ENCODE measurements around the gene GRAMD2A. TPM values are rescaled to one million over a fixed set of nuclear protein-coding genes. Genes with fewer than 3 reads are reported as not detected.

Gene GRAMD2A
- total RNA-seq, 2 donors from 2014 or later, result not detected

DNA sequence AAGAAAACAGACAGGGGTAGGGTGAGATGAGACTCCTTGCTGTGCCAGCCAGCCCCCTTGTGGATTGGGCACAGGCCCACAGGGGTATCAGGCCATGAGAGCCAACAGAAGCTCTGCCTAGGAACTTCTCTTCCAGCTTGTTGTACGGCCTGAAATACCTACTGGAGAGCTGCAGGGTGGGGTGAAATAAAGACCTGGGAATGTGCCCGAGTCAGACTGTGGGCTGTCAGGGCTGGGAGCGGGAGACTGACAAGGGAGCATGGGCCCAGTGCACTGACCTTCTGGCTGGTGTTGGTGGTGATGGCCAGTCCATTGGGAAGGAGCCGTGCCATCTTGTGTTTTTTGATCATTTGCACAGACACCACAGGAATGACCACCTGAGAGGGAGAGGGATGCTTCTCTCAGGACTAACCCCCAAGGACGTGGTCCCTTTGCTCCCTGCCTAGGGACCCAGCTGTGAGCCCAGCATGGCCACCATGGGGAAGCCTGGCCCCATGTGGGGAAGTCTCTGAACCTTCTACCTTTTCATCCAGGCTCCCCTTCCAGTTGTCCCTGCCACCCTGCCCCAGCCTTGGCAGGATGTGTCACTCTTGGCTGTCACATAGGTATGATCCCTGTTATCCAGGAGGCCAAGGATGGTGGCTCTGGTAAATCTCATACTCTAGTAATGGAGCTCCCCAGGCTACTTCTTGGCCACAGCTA is 30.7 kb downstream of the GRAMD2A start:
- no peak overlapping the region for H3K27ac Mint-ChIP-seq
- H3K27me3 Mint-ChIP-seq, result peaks cover 14% of the 10 kb centered on the region
- ATAC-seq (no peak), DNase-seq (no peak)
- no peak overlapping the region for H3K4me3 Mint-ChIP-seq
- no peaks in the 10 kb centered on the region for H3K9me3 ChIP-seq (ENCODE audit: control insufficient read depth, low read length, poor library complexity, severe bottlenecking)
- no peaks in the 10 kb centered on the region for H3K36me3 Mint-ChIP-seq (ENCODE audit: low read depth)
- peaks cover 9% of the 10 kb centered on the region for H3K4me1 Mint-ChIP-seq

DNA sequence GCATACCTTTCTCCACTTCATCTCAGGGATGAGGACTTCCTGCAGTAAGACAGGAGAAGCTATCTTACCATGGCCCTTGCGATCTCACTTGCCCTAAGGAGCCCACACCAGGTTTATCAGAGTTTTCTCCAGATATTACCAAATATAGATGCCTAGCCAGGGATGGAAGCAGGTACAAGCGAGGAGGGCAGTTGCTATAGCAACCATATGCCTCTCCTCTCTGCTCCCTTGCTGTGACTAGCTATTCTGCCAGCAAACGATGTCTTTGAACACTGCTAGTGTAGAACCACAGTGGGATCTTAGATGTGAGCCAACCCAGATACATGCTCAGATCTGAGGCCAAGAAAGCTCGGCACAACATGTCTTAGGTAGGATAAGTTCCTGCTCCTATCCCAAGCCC is 33.9 kb downstream of the GRAMD2A start:
- H3K27me3 Mint-ChIP-seq, result peaks cover 15% of the 10 kb centered on the region
- H3K4me3 Mint-ChIP-seq, result no peak overlapping the region

DNA sequence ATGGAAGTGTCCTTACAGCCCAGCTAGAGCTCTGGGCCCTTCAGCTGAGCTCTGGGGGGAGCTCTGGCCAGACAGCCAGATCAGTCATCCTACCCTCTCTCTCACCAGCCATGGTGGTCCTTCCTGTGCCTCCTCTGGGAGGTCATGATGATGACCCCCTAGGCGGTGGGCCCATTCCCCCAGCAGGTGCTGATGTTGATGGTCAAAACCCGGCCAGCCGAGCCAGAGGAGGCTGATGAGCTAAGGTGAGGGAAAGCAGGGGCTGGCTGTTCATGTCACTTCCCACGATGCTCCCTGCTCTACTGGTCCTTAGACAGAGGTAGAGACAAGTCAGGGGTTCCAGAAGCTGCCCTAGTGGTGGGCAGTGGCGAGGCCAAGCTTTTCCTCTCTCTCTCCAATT is 35.0 kb downstream of the GRAMD2A start:
- Mint-ChIP-seq H3K27ac (peak overlapping the region; percentile 60), H3K27me3 (peaks cover 10% of the 10 kb centered on the region), H3K4me1 (peaks cover 5% of the 10 kb centered on the region), H3K36me3 (ENCODE audit: low read depth) (no peaks in the 10 kb centered on the region), H3K4me3 (no peak overlapping the region)
- H3K9me3 ChIP-seq (ENCODE audit: control insufficient read depth, low read length, poor library complexity, severe bottlenecking), result no peaks in the 10 kb centered on the region
- no peak for DNase-seq
- ATAC-seq, result no peak

More for the DNA sequence above, 33.9 kb downstream of the GRAMD2A start:
- Mint-ChIP-seq H3K36me3 (ENCODE audit: low read depth) (no peaks in the 10 kb centered on the region), H3K4me1 (peaks cover 11% of the 10 kb centered on the region), H3K27ac (no peak overlapping the region)
- no peaks in the 10 kb centered on the region for H3K9me3 ChIP-seq (ENCODE audit: control insufficient read depth, low read length, poor library complexity, severe bottlenecking)
- ATAC-seq (no peak), DNase-seq (no peak)

DNA sequence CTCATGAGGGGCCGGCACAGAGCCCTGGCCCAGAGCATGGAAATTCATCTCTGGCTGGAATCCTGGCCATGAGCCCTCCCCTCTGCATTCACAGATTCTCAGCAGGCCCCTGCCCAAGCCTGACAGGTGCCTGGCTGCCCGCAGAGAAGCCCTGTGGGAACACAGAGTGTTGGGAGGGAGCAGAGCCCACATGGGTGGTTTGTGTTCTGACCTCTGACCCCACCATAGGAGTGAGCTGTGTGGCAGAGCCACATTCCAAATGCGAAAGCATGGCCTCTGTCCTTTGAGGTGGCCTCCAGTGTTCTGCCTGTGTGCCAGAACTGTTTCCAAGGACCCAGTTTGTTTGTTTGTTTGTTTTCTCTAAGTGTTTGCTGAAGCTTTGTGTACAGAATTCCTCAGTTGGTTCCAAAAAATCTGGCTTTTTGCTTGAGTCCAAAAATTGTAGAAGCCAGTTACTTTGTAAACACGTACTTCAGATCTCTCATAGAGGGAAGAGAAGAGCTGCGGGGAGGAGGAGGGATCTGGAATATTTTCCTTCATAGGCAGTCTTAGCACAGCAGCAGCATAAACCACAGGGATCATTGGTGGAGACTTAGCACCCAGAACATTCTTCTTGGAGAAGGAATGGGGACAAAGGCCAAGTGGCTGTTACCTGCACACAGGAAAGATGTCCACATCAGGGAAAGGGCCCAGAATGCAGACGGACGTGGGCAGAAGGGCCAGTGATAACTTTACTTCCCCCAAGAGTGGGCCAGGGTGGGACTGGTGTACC is 36.0 kb downstream of the GRAMD2A start:
- Mint-ChIP-seq H3K27me3 (peaks cover 13% of the 10 kb centered on the region), H3K36me3 (ENCODE audit: low read depth) (no peaks in the 10 kb centered on the region), H3K27ac (no peak overlapping the region), H3K4me3 (no peak overlapping the region), H3K4me1 (peaks cover 5% of the 10 kb centered on the region)
- DNase-seq (no peak), ATAC-seq (no peak)
- H3K9me3 ChIP-seq (ENCODE audit: control insufficient read depth, low read length, poor library complexity, severe bottlenecking), result no peaks in the 10 kb centered on the region

DNA sequence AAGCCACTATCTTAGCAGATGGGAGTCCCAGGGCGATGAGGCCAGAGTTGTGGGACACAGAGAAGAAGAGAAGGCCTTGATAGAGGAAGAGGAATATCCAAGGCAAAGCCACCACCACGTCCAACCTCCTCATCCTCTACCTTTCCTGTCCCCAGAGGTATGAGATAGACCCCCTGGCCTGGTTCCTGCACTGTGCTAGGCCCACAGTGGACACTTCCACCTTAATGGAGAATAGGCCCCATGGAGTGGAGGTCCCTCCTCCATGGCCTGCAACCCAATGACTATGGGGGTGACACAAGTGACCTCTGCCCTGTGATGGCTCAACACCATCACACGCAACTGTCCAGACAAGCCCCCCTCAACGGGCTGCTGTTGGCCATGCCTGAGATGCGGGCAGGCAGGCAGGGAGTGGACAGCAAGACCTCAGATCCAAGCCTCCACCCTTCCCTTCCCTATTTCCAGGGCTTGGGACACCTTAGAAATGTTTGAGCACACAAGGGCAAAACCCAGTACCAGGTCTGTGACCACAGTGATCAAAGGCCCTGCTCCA is 36.8 kb downstream of the GRAMD2A start:
- Mint-ChIP-seq H3K4me3 (no peak overlapping the region), H3K27ac (no peak overlapping the region), H3K36me3 (ENCODE audit: low read depth) (no peaks in the 10 kb centered on the region), H3K27me3 (peaks cover 15% of the 10 kb centered on the region), H3K4me1 (peaks cover 2% of the 10 kb centered on the region)
- ATAC-seq (no peak), DNase-seq (no peak)
- H3K9me3 ChIP-seq (ENCODE audit: control insufficient read depth, low read length, poor library complexity, severe bottlenecking), result no peaks in the 10 kb centered on the region

DNA sequence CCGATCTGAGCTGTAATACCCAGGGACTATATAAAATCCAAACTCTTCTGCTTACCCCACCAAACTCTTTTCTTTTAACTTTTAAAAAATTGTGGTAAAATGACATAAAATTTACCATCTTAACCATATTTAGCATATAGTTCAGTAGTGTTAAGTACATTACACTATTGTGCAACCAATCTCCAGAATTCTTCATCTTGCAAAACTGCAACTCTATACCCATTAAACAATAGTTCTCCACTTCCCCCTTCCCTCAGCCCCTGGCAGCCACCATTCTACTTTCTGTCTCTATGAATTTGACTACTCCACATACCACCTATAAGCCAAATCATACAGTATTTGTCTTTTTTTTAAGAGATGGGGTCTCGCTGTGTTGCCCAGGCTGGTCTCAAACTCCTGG is 40.7 kb downstream of the GRAMD2A start:
- DNase-seq (no peak), ATAC-seq (no peak)
- Mint-ChIP-seq H3K4me1 (peaks cover 10% of the 10 kb centered on the region), H3K36me3 (ENCODE audit: low read depth) (no peaks in the 10 kb centered on the region), H3K27ac (no peak overlapping the region), H3K4me3 (peak overlapping the region; percentile 31), H3K27me3 (peaks cover 24% of the 10 kb centered on the region)
- H3K9me3 ChIP-seq (ENCODE audit: control insufficient read depth, low read length, poor library complexity, severe bottlenecking), result no peaks in the 10 kb centered on the region

DNA sequence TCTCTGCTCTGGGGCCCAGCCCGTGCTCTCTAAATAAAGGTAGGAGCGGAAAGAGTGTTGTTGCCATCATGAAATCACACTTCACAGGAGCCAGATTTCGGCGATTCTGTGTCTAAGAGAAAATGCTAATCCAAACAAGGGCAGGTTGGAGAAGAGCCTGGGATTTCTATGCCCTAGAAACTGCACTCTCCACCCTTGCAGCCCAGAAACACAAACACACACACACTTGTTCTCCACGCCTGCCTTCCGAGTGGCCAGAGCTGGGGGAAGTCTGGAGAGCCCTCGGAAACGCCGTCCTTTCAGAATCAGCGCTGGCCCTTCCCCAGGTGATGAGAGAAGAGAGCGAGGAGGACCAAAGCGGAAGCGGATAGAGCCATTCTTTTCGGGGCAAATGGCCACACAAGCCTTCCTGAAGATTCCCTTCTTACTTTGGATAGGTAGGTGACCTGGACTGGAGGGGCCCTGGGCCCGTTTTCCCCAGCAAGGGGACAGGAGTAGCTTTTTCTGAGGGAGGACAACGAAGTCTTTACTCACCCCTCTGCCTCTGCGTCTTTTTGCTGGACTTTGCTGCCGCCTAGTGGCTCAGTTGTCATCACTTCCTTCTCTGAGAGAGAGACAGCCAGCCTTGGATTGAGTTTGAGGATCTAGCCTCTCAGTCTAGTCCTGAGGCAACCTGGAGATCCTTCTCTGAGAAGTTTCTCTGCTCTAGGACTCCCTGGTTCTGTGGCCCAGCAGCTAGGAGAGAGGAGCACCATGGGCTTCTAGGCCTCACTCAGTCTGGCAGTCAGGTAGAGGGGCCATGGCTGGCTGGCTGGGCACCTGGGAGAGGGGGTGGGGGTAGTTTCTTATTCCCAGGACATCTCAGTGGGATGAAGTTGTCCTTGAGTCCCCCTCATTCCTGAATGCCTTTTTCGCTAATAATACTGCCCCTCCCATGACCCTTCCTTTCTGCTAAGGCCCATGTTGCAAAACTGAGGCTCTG is 41.7 kb downstream of the GRAMD2A start:
- H3K4me1 Mint-ChIP-seq, result peaks cover 12% of the 10 kb centered on the region
- ATAC-seq (peak; percentile 84), DNase-seq (peak; percentile 49 to 78 (median 53))
- H3K9me3 ChIP-seq (ENCODE audit: control insufficient read depth, low read length, poor library complexity, severe bottlenecking), result no peaks in the 10 kb centered on the region
- peaks cover 31% of the 10 kb centered on the region for H3K27me3 Mint-ChIP-seq
- peak overlapping the region; percentile 21 for H3K27ac Mint-ChIP-seq
- H3K36me3 Mint-ChIP-seq (ENCODE audit: low read depth), result peaks cover 2% of the 10 kb centered on the region
- H3K4me3 Mint-ChIP-seq, result peak overlapping the region; percentile 88

DNA sequence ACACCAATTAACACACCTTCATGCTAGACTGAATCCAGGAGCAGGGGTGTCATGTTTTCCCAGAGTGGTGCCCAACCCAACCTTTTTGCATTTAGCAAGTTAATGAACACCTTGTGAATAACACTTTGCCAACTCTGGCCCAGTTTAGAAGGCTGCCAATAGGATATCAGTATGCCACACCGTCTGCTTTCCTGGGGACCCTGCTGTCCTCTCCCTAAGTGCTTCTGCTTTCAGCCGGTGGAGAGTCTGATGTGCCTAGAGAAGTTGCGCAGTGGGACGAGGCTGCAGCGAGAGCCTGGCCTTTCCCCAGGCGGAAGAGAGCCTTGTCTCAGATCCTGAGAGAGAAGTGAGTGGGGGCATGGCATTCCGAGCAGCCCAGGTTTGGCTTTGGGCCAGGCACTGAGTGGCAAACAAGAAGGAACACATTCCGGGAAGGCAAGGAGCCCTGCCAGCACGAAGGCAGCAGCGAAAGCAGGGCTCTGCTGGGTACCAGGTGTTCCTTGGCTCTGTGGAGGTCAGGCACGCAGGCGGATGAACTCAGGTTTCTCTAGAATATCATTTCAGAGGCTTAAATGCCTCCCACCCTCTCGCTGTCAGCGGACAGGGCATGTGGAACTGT is 42.5 kb downstream of the GRAMD2A start:
- H3K9me3 ChIP-seq (ENCODE audit: control insufficient read depth, low read length, poor library complexity, severe bottlenecking), result no peaks in the 10 kb centered on the region
- Mint-ChIP-seq H3K27me3 (peaks cover 36% of the 10 kb centered on the region), H3K4me3 (peak overlapping the region; percentile 88), H3K4me1 (peaks cover 13% of the 10 kb centered on the region), H3K36me3 (ENCODE audit: low read depth) (peaks cover 5% of the 10 kb centered on the region), H3K27ac (peak overlapping the region; percentile 21)
- ATAC-seq (no peak), DNase-seq (no peak)

DNA sequence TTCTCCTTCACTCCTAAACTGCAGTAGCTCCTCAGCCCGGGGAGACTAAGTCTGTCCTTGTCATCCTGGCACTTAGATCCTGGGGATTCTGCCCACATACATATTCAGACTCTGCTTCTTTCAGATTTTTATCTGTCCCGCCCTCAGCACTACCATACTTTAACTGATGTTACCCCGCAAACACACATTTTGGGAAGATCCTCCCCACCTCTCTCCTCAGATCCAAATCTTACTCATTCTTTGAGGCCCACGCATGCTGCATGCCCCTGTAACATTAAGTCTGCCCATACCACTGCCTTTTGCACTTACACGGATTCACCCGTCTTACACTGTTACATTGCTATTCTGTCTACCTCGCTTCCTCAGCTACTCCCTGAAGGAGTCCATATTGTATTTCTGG is 43.3 kb downstream of the GRAMD2A start:
- Mint-ChIP-seq H3K27ac (no peak overlapping the region), H3K27me3 (peaks cover 36% of the 10 kb centered on the region), H3K4me1 (peaks cover 13% of the 10 kb centered on the region), H3K36me3 (ENCODE audit: low read depth) (peaks cover 5% of the 10 kb centered on the region), H3K4me3 (no peak overlapping the region)
- no peaks in the 10 kb centered on the region for H3K9me3 ChIP-seq (ENCODE audit: control insufficient read depth, low read length, poor library complexity, severe bottlenecking)
- no peak for DNase-seq
- ATAC-seq, result no peak

DNA sequence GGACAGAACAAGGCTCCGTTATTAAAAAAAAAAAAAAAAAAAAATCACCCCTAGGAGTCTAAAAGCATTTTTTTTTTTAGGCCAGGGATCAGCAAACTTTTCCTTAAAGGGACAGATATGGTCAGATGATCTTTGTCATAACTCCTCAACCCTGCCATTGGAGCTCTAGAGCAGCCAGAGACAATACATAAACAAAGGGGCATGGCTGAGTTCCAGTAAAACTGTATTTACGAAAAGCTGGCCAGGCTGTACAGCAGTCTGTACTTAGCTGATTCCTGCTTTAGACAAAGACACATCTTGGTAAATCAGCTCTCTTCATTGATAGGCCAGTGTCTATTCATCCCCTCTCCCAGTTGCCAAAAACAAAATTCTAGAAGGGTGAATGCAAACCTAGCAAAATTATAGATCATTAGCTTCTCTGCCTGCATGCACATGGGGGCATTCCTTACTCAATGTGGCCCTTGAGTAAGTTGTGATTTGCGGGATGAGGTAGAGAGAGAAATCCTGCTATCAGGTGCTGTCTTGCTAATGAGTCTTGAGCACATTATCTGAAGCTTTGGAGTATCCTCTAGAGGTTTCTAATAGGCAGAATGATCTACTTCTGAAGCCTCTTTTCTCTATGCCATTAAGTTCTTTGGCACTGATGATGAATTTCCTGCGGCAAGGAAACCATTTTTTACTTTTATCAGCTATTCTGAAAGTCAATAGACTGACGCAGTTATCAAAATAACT is 44.2 kb downstream of the GRAMD2A start:
- H3K4me1 Mint-ChIP-seq, result peaks cover 13% of the 10 kb centered on the region
- no peak for DNase-seq
- ATAC-seq, result no peak
- H3K36me3 Mint-ChIP-seq (ENCODE audit: low read depth), result peaks cover 5% of the 10 kb centered on the region
- H3K4me3 Mint-ChIP-seq, result no peak overlapping the region
- no peak overlapping the region for H3K27ac Mint-ChIP-seq
- H3K27me3 Mint-ChIP-seq, result peaks cover 31% of the 10 kb centered on the region
- H3K9me3 ChIP-seq (ENCODE audit: control insufficient read depth, low read length, poor library complexity, severe bottlenecking), result no peaks in the 10 kb centered on the region

DNA sequence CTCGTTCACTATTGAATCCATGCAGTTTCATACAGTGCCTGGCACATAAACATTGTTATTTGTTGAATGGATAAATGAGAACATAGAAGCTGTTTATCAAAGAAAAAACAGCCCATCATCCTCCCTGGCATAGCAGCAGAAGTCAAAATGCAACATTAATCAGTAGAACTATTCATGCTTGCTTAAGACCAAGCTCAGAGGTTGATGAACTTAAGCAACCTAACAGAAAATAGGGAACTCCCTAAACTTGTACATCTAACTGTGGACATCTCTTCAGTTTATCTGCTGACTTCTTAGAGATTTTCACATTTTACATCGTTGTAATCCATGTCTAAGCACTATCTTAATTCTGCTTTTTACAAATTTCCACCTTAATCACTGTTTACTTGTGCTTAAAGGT is 50.2 kb downstream of the GRAMD2A start:
- H3K36me3 Mint-ChIP-seq (ENCODE audit: low read depth), result peaks cover 5% of the 10 kb centered on the region
- ATAC-seq, result no peak

DNA sequence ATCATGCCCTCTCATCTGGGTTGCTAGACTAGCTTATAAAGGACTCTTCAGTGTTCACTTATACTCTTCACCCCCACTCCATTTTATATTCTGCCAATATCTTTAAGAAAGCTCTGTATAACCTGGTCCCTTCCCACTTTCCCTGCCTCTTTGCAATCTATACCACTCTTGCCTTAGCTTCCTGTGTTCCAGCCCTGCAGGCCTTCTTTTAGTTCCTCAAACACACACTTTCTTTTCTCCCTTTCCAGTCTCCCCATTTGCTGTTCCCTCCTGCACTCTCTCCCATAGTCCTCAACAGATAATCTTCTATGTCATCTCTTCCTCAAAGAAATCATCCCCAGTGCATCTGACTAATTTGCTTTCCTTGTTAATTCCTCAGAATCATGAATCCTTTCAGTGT is 50.7 kb downstream of the GRAMD2A start:
- no peaks in the 10 kb centered on the region for H3K9me3 ChIP-seq (ENCODE audit: control insufficient read depth, low read length, poor library complexity, severe bottlenecking)
- Mint-ChIP-seq H3K27me3 (peaks cover 26% of the 10 kb centered on the region), H3K4me3 (no peak overlapping the region), H3K27ac (no peak overlapping the region), H3K36me3 (ENCODE audit: low read depth) (peaks cover 5% of the 10 kb centered on the region), H3K4me1 (peaks cover 5% of the 10 kb centered on the region)
- DNase-seq (no peak), ATAC-seq (no peak)

More for the DNA sequence above, 50.2 kb downstream of the GRAMD2A start:
- peaks cover 26% of the 10 kb centered on the region for H3K27me3 Mint-ChIP-seq
- H3K27ac Mint-ChIP-seq, result no peak overlapping the region
- H3K4me1 Mint-ChIP-seq, result peaks cover 5% of the 10 kb centered on the region
- H3K4me3 Mint-ChIP-seq, result no peak overlapping the region
- DNase-seq, result no peak
- H3K9me3 ChIP-seq (ENCODE audit: control insufficient read depth, low read length, poor library complexity, severe bottlenecking), result no peaks in the 10 kb centered on the region

All from T-helper 17 cell (primary cell).